ENCODE data around the gene PTMA. TPM values are rescaled to one million over a fixed set of nuclear protein-coding genes. Genes with fewer than 3 reads are reported as not detected.

Gene PTMA
- total and polyA plus RNA-seq, 2 experiments from 2014 or later: 597 to 727 TPM

- Histone ChIP-seq H3K4me3 (no peak overlapping the region), H3K9me3 (ENCODE audit: low read depth) (no peaks in the 10 kb centered on the region), H3K27ac (peak overlapping the region; percentile 57), H4K20me1 (ENCODE audit: insufficient read depth, poor library complexity, severe bottlenecking) (peaks cover 51% of the 10 kb centered on the region), H3K79me2 (peaks cover 42% of the 10 kb centered on the region), H3K9me2 (replicated peaks; ENCODE audit: insufficient read depth) (no peaks in the 10 kb centered on the region), H3K27me3 (no peaks in the 10 kb centered on the region), H3K4me2 (no peak overlapping the region), H3K36me3 (replicated peaks; ENCODE audit: insufficient read depth, low read depth) (no peaks in the 10 kb centered on the region), H2AFZ (no peak overlapping the region), H3K4me1 (ENCODE audit: insufficient read depth) (peaks cover 13% of the 10 kb centered on the region)
- WGBS (ENCODE audit: low lambda C conversion rate, missing lambda C conversion rate): 45% methylated on average over 15 of the region's 15 CpGs
- TF ChIP-seq EZH2phosphoT487 (IDR thresholded peaks at IDR 0.05; ENCODE audit: low read depth, severe bottlenecking, unreplicated experiment) (no peak), CTCF (IDR thresholded peaks at IDR 0.05; ENCODE audit: poor library complexity) (peak; percentile 85)
- DNase-seq (ENCODE audit: low spot score): peak; percentile 90
These were observed 5.7 kb downstream of the PTMA start for GRCh38 chr2:231713730-231714638.

- Histone ChIP-seq H3K4me2 (no peak overlapping the region), H3K27me3 (no peaks in the 10 kb centered on the region), H3K4me1 (ENCODE audit: insufficient read depth) (peaks cover 13% of the 10 kb centered on the region), H2AFZ (no peak overlapping the region), H4K20me1 (ENCODE audit: insufficient read depth, poor library complexity, severe bottlenecking) (peaks cover 42% of the 10 kb centered on the region), H3K9me2 (replicated peaks; ENCODE audit: insufficient read depth) (no peaks in the 10 kb centered on the region), H3K9me3 (ENCODE audit: low read depth) (no peaks in the 10 kb centered on the region), H3K4me3 (no peak overlapping the region), H3K79me2 (peaks cover 33% of the 10 kb centered on the region), H3K36me3 (replicated peaks; ENCODE audit: insufficient read depth, low read depth) (no peaks in the 10 kb centered on the region), H3K27ac (no peak overlapping the region)
- WGBS (ENCODE audit: low lambda C conversion rate, missing lambda C conversion rate): 58% methylated on average over 17 of the region's 17 CpGs
- TF ChIP-seq EZH2 (IDR thresholded peaks at IDR 0.05; ENCODE audit: borderline replicate concordance) (no peak), EZH2phosphoT487 (IDR thresholded peaks at IDR 0.05; ENCODE audit: low read depth, severe bottlenecking, unreplicated experiment) (no peak), CTCF (IDR thresholded peaks at IDR 0.05; ENCODE audit: poor library complexity) (peak; percentile 93)
- peak; percentile 89 for DNase-seq (ENCODE audit: low spot score)
These were observed 6.5 kb downstream of the PTMA start for GRCh38 chr2:231714639-231715498.

GRCh38 chr2:231715499-231715837 is 7.1 kb downstream of the PTMA start:
- no peak overlapping the region for H3K4me2 ChIP-seq
- no peaks in the 10 kb centered on the region for H3K9me2 ChIP-seq (replicated peaks; ENCODE audit: insufficient read depth)
- peaks cover 29% of the 10 kb centered on the region for H3K79me2 ChIP-seq
- no peaks in the 10 kb centered on the region for H3K9me3 ChIP-seq (ENCODE audit: low read depth)
- H4K20me1 ChIP-seq (ENCODE audit: insufficient read depth, poor library complexity, severe bottlenecking): peaks cover 37% of the 10 kb centered on the region
- H3K36me3 ChIP-seq (replicated peaks; ENCODE audit: insufficient read depth, low read depth): no peaks in the 10 kb centered on the region
- peaks cover 13% of the 10 kb centered on the region for H3K4me1 ChIP-seq (ENCODE audit: insufficient read depth)
- 56% methylated on average over 5 of the region's 5 CpGs for WGBS (ENCODE audit: low lambda C conversion rate, missing lambda C conversion rate)
- TF ChIP-seq EZH2 (IDR thresholded peaks at IDR 0.05; ENCODE audit: borderline replicate concordance): no peak
- TF ChIP-seq CTCF (IDR thresholded peaks at IDR 0.05; ENCODE audit: poor library complexity): no peak
- no peak for TF ChIP-seq EZH2phosphoT487 (IDR thresholded peaks at IDR 0.05; ENCODE audit: low read depth, severe bottlenecking, unreplicated experiment)
- no peaks in the 10 kb centered on the region for H3K27me3 ChIP-seq
- H3K27ac ChIP-seq: no peak overlapping the region
- no peak overlapping the region for H3K4me3 ChIP-seq
- DNase-seq (ENCODE audit: low spot score): no peak
- no peak overlapping the region for H2AFZ ChIP-seq

All from hepatocyte (in vitro differentiated cells).